Activated B cell treated with CpG ODN at 0.5 μM for 24 hours (primary cell): Measurements from ENCODE around the gene PKD2. TPM values are rescaled to one million over a fixed set of nuclear protein-coding genes. Genes with fewer than 3 reads are reported as not detected.

Experiments used
- ATAC-seq: fragments of 200-7000 bp; cut with Tn5 transposase; one replicate; pipeline ENCODE4 v1.10.0; 2021; ENCODE audit warnings: low read depth, mild to moderate bottlenecking, moderate library complexity
- CTCF ChIA-PET: fragments of 350-600 bp; sonication (Branson Sonifier 250); formaldehyde crosslinking; loops from one replicate; lab custom pipeline; 2021; ENCODE audit warnings: antibody characterized with exemption; lab: Charles Lee
- POLR2A ChIA-PET: fragments of 350-600 bp; sonication (Branson Sonifier 250); formaldehyde crosslinking; loops from one replicate; lab custom pipeline; 2021; ENCODE audit warnings: antibody characterized with exemption; lab: Charles Lee
- DNase-seq: peaks from one replicate; pipeline ENCODE4 v3.0.0; 2022
- H3K27ac Mint-ChIP-seq: one replicate; pipeline ENCODE4 v1.8.0; 2020; ENCODE audit warnings: mixed read lengths
- H3K27me3 Mint-ChIP-seq: one replicate; pipeline ENCODE4 v1.8.0; 2021; ENCODE audit warnings: mixed read lengths
- H3K36me3 Mint-ChIP-seq: one replicate; pipeline ENCODE4 v1.8.0; 2021; ENCODE audit warnings: low read depth, mixed read lengths
- H3K4me1 Mint-ChIP-seq: one replicate; pipeline ENCODE4 v1.8.0; 2021; ENCODE audit warnings: mixed read lengths
- H3K4me3 Mint-ChIP-seq: one replicate; pipeline ENCODE4 v1.8.0; 2020; ENCODE audit warnings: mild to moderate bottlenecking, mixed read lengths
- H3K9me3 Mint-ChIP-seq: one replicate; pipeline ENCODE4 v1.8.0; 2020; ENCODE audit warnings: mixed read lengths
- CTCF ChIP-seq: fragments of 200-600 bp; IDR thresholded peaks from one replicate; pipeline ENCODE4 v1.8.0; 2022; ENCODE audit warnings: antibody characterized with exemption, mild to moderate bottlenecking
- intact Hi-C: fragments of 100-400 bp; cut with micrococcal nuclease; formaldehyde crosslinking; loops from one replicate; pipeline ENCODE4 v1.15.1; 2024
- total RNA-seq: library from RNA; stranded (reverse); gene quantifications from 2 replicates; pipeline ENCODE4 v1.2.3, GENCODE V29; 2022

The PKD2 gene
- total RNA-seq, 1 donor from 2014 or later: 6.2 TPM

GRCh38 chr4:88091378-88091777, 83.9 kb downstream of the PKD2 start:
- Mint-ChIP-seq H3K4me3 (no peak overlapping the region), H3K4me1 (no peaks in the 10 kb centered on the region), H3K27me3 (peaks cover 2% of the 10 kb centered on the region), H3K36me3 (no peaks in the 10 kb centered on the region), H3K27ac (no peak overlapping the region), H3K9me3 (no peaks in the 10 kb centered on the region)
- DNase-seq (no peak), ATAC-seq (no peak)
- no peak for TF ChIP-seq CTCF
- ChIA-PET CTCF (no interaction called here), POLR2A (no interaction called here)
- intact Hi-C loops: no loop called here

- H3K4me3 Mint-ChIP-seq: no peak overlapping the region
- TF ChIP-seq CTCF: no peak
- no peak for ATAC-seq
- DNase-seq: no peak
- CTCF ChIA-PET: no interaction called here
- H3K27ac Mint-ChIP-seq: no peak overlapping the region
- POLR2A ChIA-PET: no interaction called here
- no peaks in the 10 kb centered on the region for H3K36me3 Mint-ChIP-seq
- H3K27me3 Mint-ChIP-seq: no peaks in the 10 kb centered on the region
- intact Hi-C loops: no loop called here
- no peaks in the 10 kb centered on the region for H3K4me1 Mint-ChIP-seq
- no peaks in the 10 kb centered on the region for H3K9me3 Mint-ChIP-seq
These were observed 86.4 kb downstream of the PKD2 start for GRCh38 chr4:88093874-88094273.

GRCh38 chr4:88097301-88097700, 89.9 kb downstream of the PKD2 start:
- Mint-ChIP-seq H3K4me1 (no peaks in the 10 kb centered on the region), H3K9me3 (no peaks in the 10 kb centered on the region), H3K27me3 (no peaks in the 10 kb centered on the region), H3K27ac (no peak overlapping the region), H3K4me3 (no peak overlapping the region), H3K36me3 (no peaks in the 10 kb centered on the region)
- CTCF ChIA-PET: no interaction called here
- no peak for TF ChIP-seq CTCF
- ATAC-seq (no peak), DNase-seq (no peak)
- intact Hi-C loops: no loop called here
- POLR2A ChIA-PET: no interaction called here

GRCh38 chr4:88097781-88098180, 90.3 kb downstream of the PKD2 start:
- H3K4me3 Mint-ChIP-seq: no peak overlapping the region
- intact Hi-C loops: no loop called here
- POLR2A ChIA-PET: no interaction called here
- no peaks in the 10 kb centered on the region for H3K36me3 Mint-ChIP-seq
- no peaks in the 10 kb centered on the region for H3K27me3 Mint-ChIP-seq
- DNase-seq (no peak), ATAC-seq (no peak)
- H3K9me3 Mint-ChIP-seq: no peaks in the 10 kb centered on the region
- H3K27ac Mint-ChIP-seq: no peak overlapping the region
- CTCF ChIA-PET: no interaction called here
- no peaks in the 10 kb centered on the region for H3K4me1 Mint-ChIP-seq
- no peak for TF ChIP-seq CTCF

GRCh38 chr4:88098993-88099752, 91.7 kb downstream of the PKD2 start:
- intact Hi-C loops: no loop called here
- peaks cover 3% of the 10 kb centered on the region for H3K27me3 Mint-ChIP-seq
- H3K4me3 Mint-ChIP-seq: no peak overlapping the region
- H3K36me3 Mint-ChIP-seq: no peaks in the 10 kb centered on the region
- H3K27ac Mint-ChIP-seq: no peak overlapping the region
- no peak for TF ChIP-seq CTCF
- ATAC-seq: no peak
- H3K9me3 Mint-ChIP-seq: no peaks in the 10 kb centered on the region
- no peak for DNase-seq
- ChIA-PET POLR2A (no interaction called here), CTCF (no interaction called here)
- no peaks in the 10 kb centered on the region for H3K4me1 Mint-ChIP-seq
